Hepatic stellate cell (primary cell): Measurements from ENCODE around the gene GBX1.

Experiments
- DNase-seq: peaks from one replicate; pipeline ENCODE4 v3.0.0; 2011; ENCODE audit warnings: low spot score

GBX1 gene

DNA sequence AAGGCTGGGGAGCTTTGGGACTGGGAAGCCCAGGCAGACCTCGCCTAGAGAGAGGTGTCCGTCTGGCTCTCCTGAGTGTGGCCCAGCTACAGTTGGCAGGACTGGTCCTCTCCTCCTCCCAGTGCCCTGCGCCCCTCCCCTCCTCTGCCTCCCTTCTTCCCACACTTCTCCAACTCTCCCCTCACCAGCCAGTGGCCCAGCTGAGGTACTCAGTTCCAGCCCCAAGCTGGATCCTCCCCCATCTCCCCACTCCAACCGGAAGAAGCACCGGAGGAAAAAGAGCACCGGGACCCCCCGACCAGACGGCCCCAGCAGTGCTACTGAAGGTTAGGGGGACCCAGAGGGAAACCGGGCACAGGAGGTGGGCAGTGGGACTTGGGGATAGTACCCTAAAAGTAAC, 27.7 kb downstream of the GBX1 start:
- DNase-seq, result no peak

GRCh38 chr7:151139071-151139790, 28.3 kb downstream of the GBX1 start:
- no peak for DNase-seq

GRCh38 chr7:151138153-151138851, 29.2 kb downstream of the GBX1 start:
- DNase-seq, result no peak

GRCh38 chr7:151137791-151138152, 29.7 kb downstream of the GBX1 start:
- DNase-seq, result no peak

GRCh38 chr7:151137076-151137675, 30.3 kb downstream of the GBX1 start:
- no peak for DNase-seq

GRCh38 chr7:151135866-151136843, 31.3 kb downstream of the GBX1 start:
- no peak for DNase-seq

DNA sequence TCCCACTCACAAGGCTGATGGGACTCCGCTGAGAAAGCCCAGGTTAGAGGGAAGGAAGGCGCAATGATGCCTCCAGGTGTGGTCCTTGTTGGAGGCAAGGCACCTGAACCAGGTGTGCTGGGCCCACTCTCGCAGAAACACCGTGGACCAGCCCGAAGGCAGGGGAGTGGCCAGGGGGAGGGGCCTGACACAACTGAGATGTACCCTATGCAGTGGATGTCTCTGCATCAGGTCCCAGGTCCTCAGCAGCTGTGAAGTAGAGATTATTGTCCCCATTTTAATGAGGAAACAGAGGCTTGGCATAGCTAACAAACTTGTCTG, 32.0 kb downstream of the GBX1 start:
- DNase-seq, result no peak

- no peak for DNase-seq
Measured at GRCh38 chr7:151134743-151135524, 32.6 kb downstream of the GBX1 start.

GRCh38 chr7:151133986-151134742, 33.3 kb downstream of the GBX1 start:
- DNase-seq, result no peak

GRCh38 chr7:151133266-151133985, 34.1 kb downstream of the GBX1 start:
- DNase-seq, result no peak

DNA sequence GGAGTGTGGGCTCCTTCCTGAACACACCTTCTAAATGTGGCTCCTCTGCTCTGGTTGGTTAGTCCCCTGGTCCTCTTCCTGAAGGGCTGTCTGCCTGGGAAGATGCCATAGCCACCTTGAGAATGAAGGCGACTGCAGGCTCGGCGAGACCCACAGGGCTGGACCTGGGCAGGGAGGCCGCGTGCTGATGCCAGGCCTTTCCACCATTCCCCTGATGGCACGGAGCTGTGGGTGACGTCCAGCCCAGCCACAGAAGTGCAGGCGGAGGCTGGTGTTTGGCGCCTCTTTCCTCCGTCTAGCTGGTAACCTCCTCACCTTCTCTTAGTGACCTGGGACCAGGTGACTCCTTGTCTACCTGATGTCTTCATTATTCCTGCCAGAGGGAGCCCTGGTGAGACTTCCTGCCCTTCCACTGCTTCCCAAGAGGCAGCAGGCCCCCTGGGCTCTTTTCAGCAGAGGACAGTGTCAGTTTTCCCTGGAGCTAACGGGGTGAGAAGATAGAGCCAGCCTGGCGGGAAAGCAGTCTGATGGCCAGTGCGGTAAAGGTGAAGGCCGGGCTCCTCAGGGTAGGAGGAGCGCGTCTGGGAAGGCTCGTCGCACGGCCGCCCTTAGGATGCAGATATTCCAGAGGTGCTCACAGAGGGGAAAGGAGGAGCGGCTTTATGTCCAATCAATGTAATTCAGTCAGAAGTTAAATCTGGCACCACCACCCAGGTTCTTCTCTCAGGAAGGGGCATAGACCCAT, 34.9 kb downstream of the GBX1 start:
- no peak for DNase-seq

- DNase-seq, result no peak
Measured at GRCh38 chr7:151131592-151132293, 35.8 kb downstream of the GBX1 start.

GRCh38 chr7:151131224-151131591, 36.3 kb downstream of the GBX1 start:
- DNase-seq, result no peak

DNA sequence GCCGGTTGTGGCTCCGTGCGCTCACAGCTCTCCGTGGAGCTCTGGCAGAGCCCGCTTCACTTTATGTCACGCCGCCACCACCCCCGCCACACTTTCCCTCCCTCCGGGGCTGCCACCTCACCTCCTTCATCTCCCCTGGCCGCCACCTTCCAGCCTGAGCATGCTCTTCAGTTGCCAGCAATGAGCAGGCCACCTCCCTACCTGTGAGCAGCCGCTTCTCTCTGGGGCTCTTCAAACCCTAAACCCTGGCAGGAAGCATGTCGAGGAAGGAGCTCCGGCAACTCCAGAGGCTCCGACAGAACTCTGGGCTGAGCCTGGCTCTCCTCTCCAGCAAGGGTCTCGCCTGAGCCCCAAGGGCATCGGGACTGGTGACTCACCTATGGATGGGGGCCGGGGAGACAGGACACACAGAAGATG, 36.7 kb downstream of the GBX1 start:
- no peak for DNase-seq

DNA sequence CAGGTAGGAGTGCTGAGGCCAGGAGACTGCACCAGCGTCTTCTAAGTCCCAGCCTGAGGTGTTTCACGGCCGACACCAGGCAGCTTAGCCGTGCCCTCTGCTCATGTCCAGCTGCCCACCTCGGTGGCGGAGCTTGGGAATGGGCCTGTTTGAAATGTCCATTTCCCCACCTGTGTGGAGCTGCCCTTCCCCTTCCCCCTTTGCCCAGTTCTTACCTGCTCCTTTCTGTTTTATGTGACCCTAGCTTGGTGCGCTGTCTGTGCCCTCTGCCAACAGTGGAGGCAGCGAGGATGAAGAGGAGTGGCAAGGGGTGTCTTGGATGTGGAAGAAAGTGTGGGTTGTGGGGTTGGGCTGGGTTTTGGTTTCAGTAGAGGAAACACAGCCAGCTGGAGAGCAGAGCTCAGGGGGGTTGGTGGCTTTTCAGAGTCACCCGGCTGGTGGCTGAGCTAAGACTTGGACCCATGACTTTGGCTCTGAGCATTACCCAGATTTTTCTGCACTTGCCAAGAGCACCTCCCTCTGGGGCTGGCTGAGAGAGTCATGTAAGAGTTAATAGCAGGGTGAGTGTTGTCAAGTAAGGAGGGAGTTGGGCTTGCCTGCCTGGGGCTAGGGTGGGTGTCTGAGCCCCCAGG, 37.4 kb downstream of the GBX1 start:
- no peak for DNase-seq

- DNase-seq, result no peak
Measured at GRCh38 chr7:151129117-151129959, 38.2 kb downstream of the GBX1 start.

- DNase-seq, result no peak
Measured at GRCh38 chr7:151128716-151129115, 38.8 kb downstream of the GBX1 start.
